GM19455 (cell line): Measurements from ENCODE around the gene PRODH2.

Experiments
- ATAC-seq: cut with Tn5 transposase; IDR thresholded peaks from one replicate; pipeline ENCODE4 v1.9.1; 2021; ENCODE audit not compliant: unreplicated experiment

Gene PRODH2, protein sequence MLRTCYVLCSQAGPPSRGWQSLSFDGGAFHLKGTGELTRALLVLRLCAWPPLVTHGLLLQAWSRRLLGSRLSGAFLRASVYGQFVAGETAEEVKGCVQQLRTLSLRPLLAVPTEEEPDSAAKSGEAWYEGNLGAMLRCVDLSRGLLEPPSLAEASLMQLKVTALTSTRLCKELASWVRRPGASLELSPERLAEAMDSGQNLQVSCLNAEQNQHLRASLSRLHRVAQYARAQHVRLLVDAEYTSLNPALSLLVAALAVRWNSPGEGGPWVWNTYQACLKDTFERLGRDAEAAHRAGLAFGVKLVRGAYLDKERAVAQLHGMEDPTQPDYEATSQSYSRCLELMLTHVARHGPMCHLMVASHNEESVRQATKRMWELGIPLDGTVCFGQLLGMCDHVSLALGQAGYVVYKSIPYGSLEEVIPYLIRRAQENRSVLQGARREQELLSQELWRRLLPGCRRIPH

DNA sequence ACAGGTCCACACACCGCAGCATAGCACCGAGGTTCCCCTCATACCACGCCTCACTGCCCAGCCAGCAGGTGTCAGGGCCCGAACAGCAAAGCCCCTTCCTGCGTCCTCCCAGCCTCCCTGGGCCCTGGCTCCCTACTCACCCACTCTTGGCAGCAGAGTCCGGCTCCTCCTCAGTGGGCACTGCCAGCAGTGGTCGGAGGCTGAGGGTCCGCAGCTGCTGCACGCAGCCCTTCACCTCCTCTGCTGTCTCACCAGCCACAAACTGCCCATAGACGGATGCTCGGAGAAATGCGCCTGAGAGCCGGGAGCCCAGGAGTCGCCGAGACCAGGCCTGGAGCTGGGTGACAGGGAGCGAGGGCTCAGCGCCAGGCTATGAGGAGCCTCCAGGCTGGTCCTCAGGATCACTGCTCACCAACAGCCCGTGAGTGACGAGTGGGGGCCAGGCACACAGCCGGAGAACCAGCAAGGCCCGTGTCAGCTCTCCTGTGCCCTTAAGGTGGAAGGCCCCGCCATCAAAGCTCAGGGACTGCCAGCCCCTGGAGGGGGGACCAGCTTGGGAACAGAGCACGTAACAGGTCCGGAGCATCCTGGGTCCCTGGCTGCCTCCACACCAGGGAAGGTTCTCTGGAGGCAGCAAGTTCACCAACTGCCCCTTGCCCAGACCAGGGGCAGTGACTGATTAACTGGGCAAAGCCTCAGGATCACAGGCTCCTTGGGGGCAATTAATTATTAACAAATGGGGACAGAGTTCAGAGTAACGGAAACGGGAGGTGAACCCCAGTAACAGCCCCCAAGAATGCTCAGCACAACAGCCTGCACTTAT is at the start of gene PRODH2:
Gene PRODH2, minus strand, starts transcription at position 626 of the 823 bp plus-strand sequence. Its CDS starts 40 bp downstream, at position 586.
- ATAC-seq = no peak

DNA sequence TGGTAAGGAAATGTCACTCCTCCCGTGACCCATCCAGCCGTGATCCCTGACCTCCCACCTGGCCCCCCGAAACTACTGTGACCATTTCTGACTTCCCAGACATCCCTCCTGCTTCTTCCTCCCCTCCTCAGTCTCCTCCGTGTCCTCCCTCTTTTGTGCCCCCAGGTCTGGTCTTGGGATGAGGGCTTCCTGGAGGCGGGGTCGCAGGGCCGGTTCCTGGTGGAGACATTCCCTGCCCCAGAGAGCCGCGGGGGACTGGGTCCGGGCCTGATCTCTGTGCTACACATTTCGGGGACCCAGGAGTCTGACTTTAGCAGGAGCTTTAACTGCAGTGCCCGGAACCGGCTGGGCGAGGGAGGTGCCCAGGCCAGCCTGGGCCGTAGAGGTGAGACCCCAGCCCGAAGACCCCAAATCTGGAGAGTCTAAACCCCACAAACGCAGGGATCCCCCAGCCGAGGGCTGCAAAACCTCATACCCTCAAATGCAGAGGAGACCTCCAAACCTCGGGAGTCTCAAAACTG is 49.1 kb upstream of the PRODH2 start:
- no peak for ATAC-seq

DNA sequence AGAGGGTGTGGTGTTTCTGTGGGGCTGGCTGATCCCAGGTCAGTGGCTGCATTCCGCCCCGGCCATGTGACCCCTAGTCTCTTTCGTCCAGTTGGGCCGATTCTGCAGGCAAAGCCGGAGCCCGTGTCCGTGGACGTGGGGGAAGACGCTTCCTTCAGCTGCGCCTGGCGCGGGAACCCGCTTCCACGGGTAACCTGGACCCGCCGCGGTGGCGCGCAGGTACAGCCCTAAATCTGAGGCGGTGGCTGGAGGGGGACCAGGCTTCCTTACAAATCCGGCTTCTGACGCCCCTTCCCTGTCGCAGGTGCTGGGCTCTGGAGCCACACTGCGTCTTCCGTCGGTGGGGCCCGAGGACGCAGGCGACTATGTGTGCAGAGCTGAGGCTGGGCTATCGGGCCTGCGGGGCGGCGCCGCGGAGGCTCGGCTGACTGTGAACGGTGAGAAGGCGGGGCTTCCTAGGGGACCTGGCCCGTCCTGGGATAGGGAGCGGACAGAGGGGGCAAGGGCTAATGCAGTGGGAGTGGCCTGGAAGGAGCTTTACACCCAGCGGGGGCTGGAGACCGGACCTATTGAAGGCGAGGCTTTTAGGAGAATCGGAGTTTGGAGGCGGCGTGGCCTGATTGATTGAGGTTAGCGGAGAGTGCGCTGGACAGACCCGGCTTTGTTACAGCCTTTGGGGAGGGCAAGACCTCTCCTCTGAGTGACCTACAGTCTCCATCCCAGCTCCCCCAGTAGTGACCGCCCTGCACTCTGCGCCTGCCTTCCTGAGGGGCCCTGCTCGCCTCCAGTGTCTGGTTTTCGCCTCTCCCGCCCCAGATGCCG is 48.4 kb upstream of the PRODH2 start:
- ATAC-seq = no peak

DNA sequence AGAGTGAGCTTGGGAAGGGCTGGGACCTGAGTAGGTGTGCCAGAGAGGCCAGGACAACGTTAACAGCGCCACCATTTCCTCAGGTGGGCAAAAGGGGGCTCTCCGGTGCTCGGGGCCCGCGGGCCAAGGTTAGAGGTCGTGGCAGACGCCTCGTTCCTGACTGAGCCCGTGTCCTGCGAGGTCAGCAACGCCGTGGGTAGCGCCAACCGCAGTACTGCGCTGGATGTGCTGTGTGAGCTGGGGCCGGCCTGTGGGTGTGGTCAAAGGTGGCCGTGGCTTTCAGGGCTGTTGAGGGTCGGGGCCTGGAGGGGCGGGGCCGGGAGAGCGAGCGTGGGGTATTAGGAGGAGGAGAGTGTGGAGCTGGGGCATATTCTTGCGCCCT is 47.8 kb upstream of the PRODH2 start:
- no peak for ATAC-seq

DNA sequence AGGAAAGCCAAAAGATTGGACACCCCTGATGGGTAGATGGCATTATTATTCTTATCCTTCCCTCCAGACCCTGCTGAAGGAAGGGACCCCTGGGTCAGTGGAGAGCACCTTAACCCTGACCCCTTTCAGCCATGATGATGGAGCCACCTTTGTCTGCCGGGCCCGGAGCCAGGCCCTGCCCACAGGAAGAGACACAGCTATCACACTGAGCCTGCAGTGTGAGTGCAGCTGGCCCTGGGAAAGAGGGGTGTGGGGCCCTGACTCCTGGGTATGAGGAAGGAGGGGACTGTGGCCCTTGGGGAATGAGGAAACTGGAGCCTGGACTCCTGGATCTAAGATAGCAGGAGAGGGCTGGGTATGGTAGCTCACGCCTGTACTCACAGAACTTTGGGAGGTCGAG is 46.8 kb upstream of the PRODH2 start:
- ATAC-seq = no peak

DNA sequence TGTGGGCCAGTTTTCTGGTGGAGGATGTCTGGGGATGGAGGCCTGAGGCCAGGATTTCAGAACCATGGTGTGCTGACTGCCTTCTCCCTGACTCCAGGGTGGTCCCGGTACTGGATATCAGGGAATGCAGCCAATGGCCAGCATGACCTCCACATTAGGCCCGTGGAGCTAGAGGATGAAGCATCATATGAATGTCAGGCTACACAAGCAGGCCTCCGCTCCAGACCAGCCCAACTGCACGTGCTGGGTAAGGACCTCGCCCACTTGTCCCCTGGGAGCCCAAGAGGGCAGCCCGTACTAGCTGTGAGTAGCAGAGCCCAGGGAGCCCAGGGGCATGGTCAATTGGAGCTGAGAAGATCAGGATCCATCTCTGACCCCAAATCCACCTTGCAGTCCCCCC is 45.7 kb upstream of the PRODH2 start:
- no peak for ATAC-seq

DNA sequence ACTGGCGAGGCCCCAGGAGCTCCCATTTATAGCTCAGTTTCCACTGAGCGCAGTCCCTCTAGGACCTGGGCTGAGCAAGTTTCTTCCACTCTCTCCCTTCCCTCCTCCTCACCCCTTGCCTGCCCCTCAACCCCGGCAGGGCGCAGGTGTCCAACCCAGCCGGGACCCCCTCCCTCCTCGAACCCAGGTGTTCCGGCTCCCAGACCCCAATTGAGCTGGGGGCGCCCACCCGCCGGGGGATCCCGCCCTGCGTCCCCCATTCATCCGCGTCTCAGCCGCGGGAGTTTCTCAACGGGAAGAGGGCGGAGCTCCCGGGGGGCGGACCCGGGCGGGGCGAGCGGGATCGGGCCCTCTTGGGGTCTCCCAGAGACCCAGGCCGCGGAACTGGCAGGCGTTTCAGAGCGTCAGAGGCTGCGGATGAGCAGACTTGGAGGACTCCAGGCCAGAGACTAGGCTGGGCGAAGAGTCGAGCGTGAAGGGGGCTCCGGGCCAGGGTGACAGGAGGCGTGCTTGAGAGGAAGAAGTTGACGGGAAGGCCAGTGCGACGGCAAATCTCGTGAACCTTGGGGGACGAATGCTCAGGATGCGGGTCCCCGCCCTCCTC is 44.0 kb upstream of the PRODH2 start, which contains the start of gene KIRREL2:
Gene KIRREL2, plus strand, starts transcription at position 366 of the 604 bp plus-strand sequence. Its CDS starts 209 bp downstream, at position 575.
- no peak for ATAC-seq

DNA sequence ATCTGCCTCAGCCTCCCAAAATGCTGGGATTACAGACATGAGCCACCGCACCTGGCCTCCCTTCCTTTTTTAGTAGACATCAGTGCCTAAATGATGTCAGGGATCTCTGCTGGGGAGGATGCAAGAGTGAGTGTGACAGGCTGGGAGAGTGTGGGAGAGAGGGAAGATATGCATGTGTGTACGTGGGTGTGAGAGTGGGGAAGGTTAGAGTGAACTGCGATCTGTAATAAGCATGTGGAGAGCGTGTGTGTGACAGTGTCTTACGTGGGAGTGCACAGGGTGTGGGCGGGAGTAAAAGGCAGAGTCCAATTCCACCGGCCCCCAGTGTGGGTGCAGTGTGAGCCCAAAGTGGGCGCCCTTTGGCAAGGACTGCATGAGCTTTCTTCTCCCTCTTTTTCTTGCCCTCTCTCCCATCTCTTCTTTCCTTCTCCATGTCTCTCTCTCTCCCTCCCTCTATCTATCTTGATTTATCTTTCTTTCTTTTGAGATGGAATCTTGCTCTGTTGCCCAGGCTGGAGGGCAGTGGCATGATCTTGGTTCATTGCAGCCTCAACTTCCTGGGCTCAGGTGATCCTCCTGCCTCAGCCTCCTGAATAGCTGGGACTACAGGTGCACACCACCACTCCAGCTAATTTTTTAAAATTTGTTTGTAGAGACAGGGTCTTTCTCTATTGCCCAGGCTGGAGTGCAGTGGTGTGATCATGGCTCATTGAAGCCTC is 40.6 kb upstream of the PRODH2 start:
- no peak for ATAC-seq

DNA sequence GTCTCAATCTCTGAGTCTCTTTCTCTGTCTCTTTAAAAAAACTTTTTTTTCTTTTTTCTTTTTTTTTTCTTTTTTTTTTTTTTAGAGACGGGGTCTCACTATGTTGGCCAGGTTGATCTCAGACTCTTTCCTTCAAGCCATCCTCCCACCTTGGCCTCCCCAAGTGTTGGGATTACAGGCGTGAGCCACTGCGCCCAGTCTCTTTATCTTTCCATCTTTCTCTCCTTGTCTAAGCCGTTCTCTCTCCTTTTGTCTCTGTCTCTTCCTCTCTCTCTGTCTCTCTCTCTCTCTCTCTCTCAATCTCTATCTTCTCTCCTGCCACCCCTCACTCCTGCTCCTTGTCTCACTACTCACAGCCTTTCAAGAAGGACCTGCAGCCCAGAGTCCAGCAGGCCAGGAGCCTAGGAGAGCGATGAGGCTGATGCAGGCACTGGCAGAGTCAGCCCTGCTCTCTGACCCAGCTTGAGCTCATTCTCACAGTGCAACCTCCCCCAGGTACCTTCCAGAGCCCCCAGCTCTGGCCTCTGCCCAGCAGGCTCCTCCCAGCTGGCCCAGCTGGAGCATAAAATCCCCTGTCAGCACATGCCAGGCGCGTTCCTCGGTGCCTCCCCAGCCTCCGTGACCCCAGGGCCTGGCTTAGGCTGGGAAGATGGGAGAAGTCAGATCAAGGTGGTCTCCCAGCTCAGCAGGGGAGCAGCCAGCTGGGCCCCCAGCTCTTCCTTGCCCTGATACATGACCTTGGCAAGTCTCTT is 39.6 kb upstream of the PRODH2 start, which contains the start of gene NPHS1:
Gene NPHS1, minus strand, starts transcription at position 476 of the 752 bp plus-strand sequence. CDS start 667 bp downstream, outside the sequence.
- ATAC-seq = no peak

DNA sequence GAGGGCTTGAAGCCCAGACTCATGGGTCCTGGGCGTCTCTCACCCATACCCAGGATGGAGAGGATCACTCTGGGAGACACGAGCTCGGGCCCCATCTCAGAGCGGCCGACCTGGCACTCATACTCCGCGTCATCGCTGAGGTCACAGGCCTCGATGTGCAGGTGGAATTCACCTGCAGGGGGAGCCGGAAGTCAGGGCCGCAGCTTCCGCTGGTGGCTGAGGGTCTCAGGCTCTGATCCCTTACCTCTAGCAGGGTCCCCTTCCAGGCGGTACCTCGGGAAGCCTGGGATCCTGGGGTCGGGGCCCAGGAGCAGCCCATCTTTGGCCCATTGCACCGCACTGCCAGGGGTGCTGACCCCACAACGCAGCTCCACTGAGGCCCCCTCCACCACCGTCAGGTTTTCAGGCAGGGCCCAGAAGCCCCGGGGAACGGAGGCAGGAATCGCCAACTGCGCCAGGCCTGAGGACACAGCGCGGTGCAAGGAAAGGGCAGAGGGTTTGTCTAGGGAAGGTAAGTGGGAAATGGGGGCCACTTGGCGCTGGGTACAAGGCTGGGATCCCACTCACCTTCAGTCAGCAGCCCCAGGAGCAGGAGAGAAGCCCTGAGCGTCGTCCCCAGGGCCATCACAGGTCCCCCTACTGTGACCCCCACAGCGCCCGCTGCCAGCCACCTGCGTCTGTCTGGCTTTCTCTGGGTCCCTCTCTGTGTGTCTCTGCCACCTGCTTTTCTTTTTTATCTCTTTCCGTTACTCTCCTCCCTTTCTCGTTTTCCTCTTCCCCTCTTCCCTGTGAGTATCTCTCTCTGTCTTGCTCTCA is 38.8 kb upstream of the PRODH2 start:
- no peak for ATAC-seq

DNA sequence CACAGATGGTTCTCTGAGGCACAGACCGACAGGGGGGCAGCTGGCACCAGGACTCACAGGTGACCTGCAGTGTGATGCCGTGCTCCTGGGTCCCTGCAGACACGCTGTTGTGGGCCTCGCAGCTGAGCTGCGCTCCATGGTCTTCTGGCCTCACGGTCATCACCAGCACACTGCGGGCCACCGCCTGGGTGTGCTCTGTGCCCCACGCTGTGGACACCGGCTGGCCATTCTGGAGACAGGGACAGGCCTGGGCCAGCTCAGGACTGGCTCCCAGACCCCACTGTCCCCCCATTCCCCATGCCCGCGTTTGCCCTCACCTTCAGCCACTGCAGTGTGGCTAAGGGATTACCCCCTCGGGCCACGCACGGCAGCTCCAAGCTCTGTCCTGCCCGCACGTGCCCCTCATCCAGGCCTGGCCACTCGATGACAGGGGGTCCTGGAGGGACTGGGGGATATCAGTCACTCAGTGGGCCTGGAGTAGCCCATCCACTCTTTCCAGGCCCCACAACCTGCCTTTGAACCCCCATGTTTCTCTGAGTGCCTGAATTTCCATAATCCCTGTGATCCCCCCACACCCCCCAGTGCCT is 36.4 kb upstream of the PRODH2 start:
- no peak for ATAC-seq

DNA sequence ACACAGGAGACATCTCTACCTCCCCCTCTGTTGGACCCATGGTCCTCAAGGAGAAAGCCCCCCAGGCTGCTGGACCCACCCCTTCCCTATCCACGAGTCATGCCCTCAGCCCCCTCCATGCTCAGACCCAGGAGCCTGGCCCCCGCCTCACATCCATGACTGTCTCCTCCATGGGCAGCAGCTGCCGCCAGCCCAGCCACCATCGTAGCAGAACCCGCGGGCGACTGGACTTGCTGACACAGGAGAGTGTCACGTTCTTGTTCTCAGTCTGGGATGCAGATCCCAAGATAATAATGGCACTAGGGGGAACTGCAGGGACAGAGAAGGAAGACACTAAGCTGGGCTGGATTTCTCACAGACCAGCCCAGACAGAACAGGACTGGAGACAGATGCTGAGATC is 35.8 kb upstream of the PRODH2 start:
- ATAC-seq = no peak

DNA sequence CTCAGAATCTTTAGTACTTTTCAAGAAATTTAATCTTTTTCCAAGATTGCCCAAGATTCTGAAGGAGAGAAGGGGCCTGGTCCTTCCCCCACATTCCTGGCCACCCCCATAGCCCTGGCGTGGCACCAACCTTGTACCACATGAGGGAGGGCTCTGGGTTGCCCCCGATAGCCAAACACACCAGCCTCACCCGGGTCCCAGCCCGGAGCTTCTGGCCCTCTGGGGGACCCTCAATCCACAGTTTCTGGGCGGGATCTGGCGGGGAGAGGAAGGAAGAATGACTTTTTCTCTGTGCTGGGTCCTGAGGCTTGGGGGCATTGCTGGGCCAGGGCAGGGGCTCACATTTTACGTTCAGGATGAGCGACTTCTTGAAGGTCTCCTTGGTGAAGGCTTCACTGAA is 35.3 kb upstream of the PRODH2 start:
- ATAC-seq = no peak

DNA sequence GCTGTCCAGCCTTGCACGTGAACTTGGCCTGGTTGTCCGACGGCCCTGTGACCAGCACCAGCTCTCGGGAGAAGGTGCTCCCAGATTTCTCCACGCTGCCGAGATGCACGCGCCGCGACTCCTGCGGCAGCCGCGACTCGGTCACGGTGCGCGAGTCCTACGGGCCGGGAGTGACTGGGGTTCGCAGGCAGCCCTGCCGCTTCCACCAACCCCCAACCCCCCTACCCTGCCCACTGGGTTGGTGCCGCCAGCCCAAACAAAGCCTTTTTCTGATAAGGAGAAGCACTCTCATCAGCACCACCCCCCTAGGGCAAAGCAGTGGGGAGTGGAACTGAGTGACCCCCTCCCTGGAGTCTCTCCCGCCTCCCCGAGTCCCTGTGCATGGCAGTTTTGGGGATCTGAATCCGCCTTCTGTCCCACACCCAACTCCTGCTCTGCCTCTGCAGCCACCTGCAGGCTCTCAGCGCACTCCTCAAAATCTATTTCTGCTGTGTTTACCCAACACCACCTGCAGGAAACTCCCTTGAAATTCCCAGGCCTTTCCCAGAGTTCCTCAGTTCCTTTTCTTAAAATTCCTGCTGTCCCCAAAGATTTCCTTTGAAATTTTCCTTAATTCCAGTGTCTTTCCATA is 33.5 kb upstream of the PRODH2 start:
- ATAC-seq = no peak

DNA sequence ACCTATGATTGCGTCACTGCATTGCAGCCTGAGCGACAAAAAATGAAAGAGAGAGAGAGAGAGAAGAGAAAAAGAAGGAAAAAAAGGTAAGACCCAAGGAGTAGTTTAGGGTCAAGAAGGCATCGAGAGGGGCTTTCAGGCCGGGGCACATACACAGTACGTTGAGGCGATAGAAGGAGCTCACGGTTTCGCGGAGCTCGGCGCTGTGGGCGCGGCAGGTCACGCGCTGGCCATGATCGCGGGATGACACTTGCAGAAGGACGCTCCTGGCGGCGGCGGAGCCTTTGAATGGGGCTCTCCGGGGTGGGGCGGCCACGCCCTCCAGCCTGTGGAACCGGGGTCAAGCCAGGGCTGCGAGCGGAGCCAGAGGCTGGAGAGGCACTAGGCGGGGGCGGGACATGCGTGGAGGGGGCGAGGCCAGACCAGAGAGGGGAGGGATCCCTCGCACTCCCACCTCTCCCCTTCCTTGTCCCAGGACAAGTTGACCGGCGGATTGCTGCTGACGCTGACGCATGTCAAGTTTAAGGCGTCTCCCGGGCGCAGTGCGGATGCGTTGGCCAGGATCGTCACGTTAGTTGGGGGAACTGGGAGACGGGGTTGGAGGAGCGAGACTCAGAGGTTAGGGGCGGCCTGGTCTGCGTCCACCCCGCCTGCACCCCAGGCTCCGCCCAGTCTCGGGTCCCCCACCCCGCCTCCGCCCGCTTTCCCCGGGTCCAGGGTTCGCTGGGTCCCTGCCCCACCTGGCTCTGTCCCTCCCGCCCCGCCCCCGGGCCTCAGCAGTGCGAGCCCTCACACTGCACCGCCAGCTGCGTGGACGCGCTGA is 32.8 kb upstream of the PRODH2 start:
- ATAC-seq = no peak

DNA sequence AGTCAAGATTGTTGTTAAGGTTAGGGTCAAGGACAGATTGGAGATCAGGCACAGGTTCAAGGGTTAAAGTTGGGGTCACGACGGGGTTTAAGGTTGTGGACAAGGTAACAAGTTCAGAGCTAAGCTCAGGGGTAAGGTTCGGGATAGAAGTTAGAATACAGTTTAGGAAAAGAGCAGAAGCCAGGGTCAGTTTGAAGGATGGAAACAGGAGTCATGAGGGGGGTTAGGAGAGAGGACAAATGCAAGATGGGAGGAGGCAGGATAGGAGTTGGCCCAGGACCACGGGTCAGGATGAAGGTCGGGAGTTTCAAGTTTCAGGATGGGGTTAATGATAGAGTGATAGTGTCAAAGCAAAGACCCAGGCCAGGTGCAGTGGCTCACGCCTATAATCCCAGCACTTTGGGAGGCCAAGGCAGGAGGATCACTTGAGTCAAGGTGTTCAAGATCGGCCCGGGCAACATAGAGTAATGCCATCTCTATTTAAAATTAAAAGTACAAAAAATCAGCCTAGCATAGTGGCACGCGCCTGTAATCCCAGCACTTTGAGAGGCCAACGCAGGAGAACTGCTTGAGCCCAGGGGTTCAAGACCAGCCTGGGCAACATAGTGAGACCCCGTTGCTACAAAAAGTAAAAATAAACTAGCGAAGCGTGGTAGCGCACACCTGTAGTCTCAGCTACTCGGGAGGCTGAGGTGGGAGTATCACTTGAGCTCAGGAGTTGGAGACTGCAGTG is 32.0 kb upstream of the PRODH2 start:
- ATAC-seq = no peak
